ENCODE data around the gene SLC27A4. TPM values are rescaled to one million over a fixed set of nuclear protein-coding genes. Genes with fewer than 3 reads are reported as not detected.

The SLC27A4 gene
- total and polyA plus RNA-seq, 4 donors = 6.8 to 29.7 (median 24.2) TPM

DNA sequence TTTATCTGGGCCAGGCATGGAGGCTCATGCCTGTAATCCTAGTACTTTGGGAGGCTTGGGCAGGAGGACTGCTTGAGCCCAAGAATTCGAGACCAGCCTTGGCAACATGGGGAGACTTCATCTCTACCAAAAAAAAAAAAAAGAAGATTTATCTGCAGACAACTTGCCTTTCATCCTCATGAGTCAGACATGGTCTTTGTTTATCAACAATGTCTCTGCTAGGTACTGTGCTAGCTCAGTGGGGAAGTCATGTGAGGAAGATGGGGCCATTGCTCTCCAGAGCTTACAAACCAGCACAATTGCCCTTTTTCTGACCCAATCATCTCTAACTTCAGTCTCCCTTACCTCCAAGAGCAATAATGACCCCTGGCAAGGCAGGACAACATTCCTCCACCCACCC lies 32.5 kb downstream of the SLC27A4 start:
- Histone ChIP-seq H3K9ac (ENCODE audit: insufficient read depth in 1 of 2, low read length in 2 of 2) (no peak overlapping the region), H3K4me1 (ENCODE audit: control insufficient read depth in 5 of 5, insufficient read depth in 5 of 5, low read length in 5 of 5) (peaks cover 7 to 14% (median 12%) of the 10 kb centered on the region in 5 donors), H3K9me3 (ENCODE audit: control insufficient read depth in 4 of 4, insufficient read depth in 3 of 4, low read length in 3 of 4) (no peaks in the 10 kb centered on the region), H3K27ac (ENCODE audit: low read depth in 1 of 2, low read length in 1 of 2) (peak overlapping the region in 1 of 2 donors; percentile 0), H3K27me3 (ENCODE audit: control insufficient read depth in 3 of 3, insufficient read depth in 3 of 3, low read length in 2 of 3) (no peaks in the 10 kb centered on the region), H3K4me3 (no peak overlapping the region), H3K36me3 (ENCODE audit: control insufficient read depth in 4 of 4, insufficient read depth in 4 of 4, low read length in 4 of 4) (peaks cover 2 to 16% (median 7%) of the 10 kb centered on the region in 4 donors)
- WGBS, 2 donors = 83 to 100% methylated on average over 1 of the region's 1 CpG
- TF ChIP-seq, protein P1, sequence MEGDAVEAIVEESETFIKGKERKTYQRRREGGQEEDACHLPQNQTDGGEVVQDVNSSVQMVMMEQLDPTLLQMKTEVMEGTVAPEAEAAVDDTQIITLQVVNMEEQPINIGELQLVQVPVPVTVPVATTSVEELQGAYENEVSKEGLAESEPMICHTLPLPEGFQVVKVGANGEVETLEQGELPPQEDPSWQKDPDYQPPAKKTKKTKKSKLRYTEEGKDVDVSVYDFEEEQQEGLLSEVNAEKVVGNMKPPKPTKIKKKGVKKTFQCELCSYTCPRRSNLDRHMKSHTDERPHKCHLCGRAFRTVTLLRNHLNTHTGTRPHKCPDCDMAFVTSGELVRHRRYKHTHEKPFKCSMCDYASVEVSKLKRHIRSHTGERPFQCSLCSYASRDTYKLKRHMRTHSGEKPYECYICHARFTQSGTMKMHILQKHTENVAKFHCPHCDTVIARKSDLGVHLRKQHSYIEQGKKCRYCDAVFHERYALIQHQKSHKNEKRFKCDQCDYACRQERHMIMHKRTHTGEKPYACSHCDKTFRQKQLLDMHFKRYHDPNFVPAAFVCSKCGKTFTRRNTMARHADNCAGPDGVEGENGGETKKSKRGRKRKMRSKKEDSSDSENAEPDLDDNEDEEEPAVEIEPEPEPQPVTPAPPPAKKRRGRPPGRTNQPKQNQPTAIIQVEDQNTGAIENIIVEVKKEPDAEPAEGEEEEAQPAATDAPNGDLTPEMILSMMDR (IDR thresholded peaks at IDR 0.05; ENCODE audit: control extremely low read depth, extremely low read depth) = no peak
- DNase-seq = no peak
- no peak for ATAC-seq (ENCODE audit: insufficient read depth, low FRiP score)

DNA sequence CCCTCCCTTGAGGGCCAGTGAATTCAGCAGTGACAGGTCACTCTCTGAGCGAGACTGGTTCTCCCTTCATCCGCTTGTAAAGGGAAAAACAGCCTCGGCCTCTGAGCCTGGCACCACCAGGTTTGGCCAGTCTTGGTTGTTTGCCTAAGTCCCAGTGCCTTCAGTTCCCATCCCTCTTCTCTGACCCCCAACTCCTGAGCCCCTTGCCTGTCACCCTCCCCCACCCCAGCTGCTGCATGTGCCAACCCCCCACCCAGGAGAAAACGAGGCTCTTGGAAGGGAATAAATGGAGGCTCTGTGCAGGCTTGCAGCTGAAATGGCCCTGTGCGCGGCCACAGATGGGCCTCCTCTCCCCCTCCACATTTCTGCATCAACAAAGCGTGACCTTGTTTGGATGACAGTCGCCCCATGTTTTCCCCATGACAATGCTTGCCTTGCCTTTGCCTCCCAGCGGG lies 33.9 kb downstream of the SLC27A4 start:
- DNase-seq = no peak
- Histone ChIP-seq H3K27me3 (ENCODE audit: control insufficient read depth in 3 of 3, insufficient read depth in 3 of 3, low read length in 2 of 3) (no peaks in the 10 kb centered on the region), H3K4me3 (no peak overlapping the region), H3K36me3 (ENCODE audit: control insufficient read depth in 4 of 4, insufficient read depth in 4 of 4, low read length in 4 of 4) (peaks cover 4 to 21% (median 8%) of the 10 kb centered on the region in 4 donors), H3K27ac (ENCODE audit: low read depth in 1 of 2, low read length in 1 of 2) (no peak overlapping the region), H3K9me3 (ENCODE audit: control insufficient read depth in 4 of 4, insufficient read depth in 3 of 4, low read length in 3 of 4) (no peaks in the 10 kb centered on the region), H3K4me1 (ENCODE audit: control insufficient read depth in 5 of 5, insufficient read depth in 5 of 5, low read length in 5 of 5) (peaks cover 7 to 14% (median 12%) of the 10 kb centered on the region in 5 donors), H3K9ac (ENCODE audit: insufficient read depth in 1 of 2, low read length in 2 of 2) (no peak overlapping the region)
- no peak for ATAC-seq (ENCODE audit: insufficient read depth, low FRiP score)
- TF ChIP-seq, protein P1 (IDR thresholded peaks at IDR 0.05; ENCODE audit: control extremely low read depth, extremely low read depth) = no peak
- 89 to 93% methylated on average over 9 of the region's 9 CpGs for WGBS, 2 donors

DNA sequence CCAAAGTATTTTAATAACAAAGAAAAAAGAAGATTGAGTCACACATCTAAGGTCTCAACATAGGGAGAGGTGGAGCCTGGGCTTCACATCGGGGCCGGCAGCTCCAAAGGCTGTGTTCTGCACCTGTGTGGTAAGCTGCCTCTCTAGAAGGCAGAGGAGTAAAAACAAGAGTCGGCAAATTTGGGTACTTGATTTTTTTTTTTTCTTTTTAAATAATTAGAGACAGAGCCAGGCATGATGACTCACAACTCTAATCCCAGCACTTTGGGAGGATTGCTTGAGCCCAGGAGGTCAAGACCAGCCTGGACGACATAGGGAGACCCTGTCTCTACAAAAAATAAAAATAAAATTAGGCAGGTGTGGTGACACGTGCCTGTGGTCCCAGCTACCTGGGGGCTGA lies 35.5 kb downstream of the SLC27A4 start:
- Histone ChIP-seq H3K4me3 (no peak overlapping the region), H3K27me3 (ENCODE audit: control insufficient read depth in 3 of 3, insufficient read depth in 3 of 3, low read length in 2 of 3) (no peaks in the 10 kb centered on the region), H3K9ac (ENCODE audit: insufficient read depth in 1 of 2, low read length in 2 of 2) (no peak overlapping the region), H3K36me3 (ENCODE audit: control insufficient read depth in 4 of 4, insufficient read depth in 4 of 4, low read length in 4 of 4) (peaks cover 4 to 24% (median 8%) of the 10 kb centered on the region in 4 donors), H3K9me3 (ENCODE audit: control insufficient read depth in 4 of 4, insufficient read depth in 3 of 4, low read length in 3 of 4) (no peaks in the 10 kb centered on the region), H3K4me1 (ENCODE audit: control insufficient read depth in 5 of 5, insufficient read depth in 5 of 5, low read length in 5 of 5) (peaks cover 7 to 8% (median 7%) of the 10 kb centered on the region in 5 donors), H3K27ac (ENCODE audit: low read depth in 1 of 2, low read length in 1 of 2) (no peak overlapping the region)
- DNase-seq (no peak), ATAC-seq (ENCODE audit: insufficient read depth, low FRiP score) (no peak)
- TF ChIP-seq, protein P1 (IDR thresholded peaks at IDR 0.05; ENCODE audit: control extremely low read depth, extremely low read depth) = no peak
- 91 to 94% methylated on average over 5 of the region's 5 CpGs for WGBS, 2 donors

GRCh38 chr9:128382261-128382660 lies 41.9 kb downstream of the SLC27A4 start:
- H3K27me3 ChIP-seq (ENCODE audit: control insufficient read depth in 3 of 3, insufficient read depth in 3 of 3, low read length in 2 of 3) = no peaks in the 10 kb centered on the region
- H3K9me3 ChIP-seq (ENCODE audit: control insufficient read depth in 4 of 4, insufficient read depth in 3 of 4, low read length in 3 of 4) = no peaks in the 10 kb centered on the region
- ATAC-seq (ENCODE audit: insufficient read depth, low FRiP score) = no peak
- H3K4me3 ChIP-seq = no peak overlapping the region
- WGBS, 2 donors = 79 to 85% methylated on average over 6 of the region's 6 CpGs
- H3K4me1 ChIP-seq (ENCODE audit: control insufficient read depth in 5 of 5, insufficient read depth in 5 of 5, low read length in 5 of 5) = peaks cover 0 to 23% (median 12%) of the 10 kb centered on the region in 5 donors
- peak overlapping the region in 1 of 2 donors; percentile 23 for H3K9ac ChIP-seq (ENCODE audit: insufficient read depth in 1 of 2, low read length in 2 of 2)
- H3K36me3 ChIP-seq (ENCODE audit: control insufficient read depth in 4 of 4, insufficient read depth in 4 of 4, low read length in 4 of 4) = peaks cover 4 to 47% (median 4%) of the 10 kb centered on the region in 4 donors
- no peak overlapping the region for H3K27ac ChIP-seq (ENCODE audit: low read depth in 1 of 2, low read length in 1 of 2)
- peak; percentile 61 to 69 (median 68) for DNase-seq
- TF ChIP-seq, protein P1 (IDR thresholded peaks at IDR 0.05; ENCODE audit: control extremely low read depth, extremely low read depth) = no peak

Data from lung (tissue), 12 donors.